H9 (cell line): ENCODE results near the gene LPP. TPM values are rescaled to one million over a fixed set of nuclear protein-coding genes. Genes with fewer than 3 reads are reported as not detected.
A peak's percentile ranks its signal among the peaks of the same experiment; 100 is the strongest.

Source experiments
- DNase-seq: peaks from one replicate; pipeline ENCODE4 v3.0.0-alpha.2; 2017
- H2AFZ ChIP-seq: one replicate; pipeline ENCODE4 v1.6.1; 2013; ENCODE audit warnings: mild to moderate bottlenecking, low read length, control low read depth, moderate library complexity
- H2AK5ac ChIP-seq: 2 replicates; pipeline ENCODE4 v1.6.1; 2013; ENCODE audit warnings: low read length, control low read depth, mixed read lengths; ENCODE audit not compliant: insufficient read length
- H2BK120ac ChIP-seq: one replicate; pipeline ENCODE4 v1.6.1; 2013; ENCODE audit warnings: low read depth, mild to moderate bottlenecking, low read length, control low read depth, inconsistent platforms; ENCODE audit not compliant: poor library complexity, severe bottlenecking
- H2BK12ac ChIP-seq: 2 replicates; pipeline ENCODE4 v1.6.1; 2013; ENCODE audit warnings: low read length, control low read depth, mixed read lengths, low read depth; ENCODE audit not compliant: insufficient read length
- H2BK15ac ChIP-seq: 2 replicates; pipeline ENCODE4 v1.6.1; 2013; ENCODE audit warnings: low read depth, low read length, control low read depth
- H2BK20ac ChIP-seq: one replicate; pipeline ENCODE4 v1.6.1; 2013; ENCODE audit warnings: low read depth, mild to moderate bottlenecking, low read length, control low read depth, inconsistent platforms; ENCODE audit not compliant: poor library complexity, severe bottlenecking
- H2BK5ac ChIP-seq: 2 replicates; pipeline ENCODE4 v1.6.1; 2013; ENCODE audit warnings: low read length, control low read depth, mixed read lengths; ENCODE audit not compliant: insufficient read length
- H3K14ac ChIP-seq: 2 replicates; pipeline ENCODE4 v1.6.1; 2013; ENCODE audit warnings: low read length, control low read depth; ENCODE audit not compliant: insufficient read depth
- H3K18ac ChIP-seq: 2 replicates; pipeline ENCODE4 v1.6.1; 2013; ENCODE audit warnings: low read depth, mild to moderate bottlenecking, mixed read lengths, low read length, control low read depth; ENCODE audit not compliant: insufficient read length
- H3K23ac ChIP-seq: 2 replicates; pipeline ENCODE4 v1.6.1; 2013; ENCODE audit warnings: low read length, control low read depth, mixed read lengths, low read depth; ENCODE audit not compliant: insufficient read length
- H3K23me2 ChIP-seq: 2 replicates; pipeline ENCODE4 v1.6.1; 2013; ENCODE audit warnings: low read depth, mild to moderate bottlenecking, mixed read lengths, low read length, control low read depth; ENCODE audit not compliant: insufficient read length, poor library complexity, severe bottlenecking
- H3K27ac ChIP-seq: 2 replicates; pipeline ENCODE4 v1.5.1; 2013; ENCODE audit warnings: low read length, control low read depth, mixed read lengths, low read depth; ENCODE audit not compliant: insufficient read length
- H3K27me3 ChIP-seq: 2 replicates; pipeline ENCODE4 v1.6.1; 2013; ENCODE audit warnings: low read length, control low read depth, inconsistent platforms; ENCODE audit not compliant: insufficient read depth
- H3K4ac ChIP-seq: 2 replicates; pipeline ENCODE4 v1.6.1; 2013; ENCODE audit warnings: low read depth, mild to moderate bottlenecking, control low read depth, inconsistent platforms, low read length, moderate library complexity
- H3K4me1 ChIP-seq: 2 replicates; pipeline ENCODE4 v1.6.1; 2013; ENCODE audit warnings: low read length, control low read depth, inconsistent platforms; ENCODE audit not compliant: insufficient read depth
- H3K4me2 ChIP-seq: 2 replicates; pipeline ENCODE4 v1.6.1; 2013; ENCODE audit warnings: low read length, control low read depth, mixed read lengths; ENCODE audit not compliant: insufficient read length, insufficient read depth
- H3K56ac ChIP-seq: 2 replicates; pipeline ENCODE4 v1.6.1; 2013; ENCODE audit warnings: low read depth, mild to moderate bottlenecking, mixed read lengths, low read length, control low read depth; ENCODE audit not compliant: insufficient read length
- H3K79me1 ChIP-seq: 2 replicates; pipeline ENCODE4 v1.6.1; 2013; ENCODE audit warnings: low read depth, mild to moderate bottlenecking, moderate library complexity, low read length, control low read depth, inconsistent platforms; ENCODE audit not compliant: insufficient read depth, poor library complexity, severe bottlenecking
- H3K79me2 ChIP-seq: 2 replicates; pipeline ENCODE4 v1.6.1; 2013; ENCODE audit warnings: low read length, control low read depth, inconsistent platforms; ENCODE audit not compliant: insufficient read depth
- H3K9ac ChIP-seq: 2 replicates; pipeline ENCODE4 v1.6.1; 2013; ENCODE audit warnings: low read length, control low read depth, mixed read lengths; ENCODE audit not compliant: insufficient read length; ENCODE audit errors: extremely low read depth
- H3K9me3 ChIP-seq: one replicate; pipeline ENCODE4 v1.6.1; 2013; ENCODE audit warnings: low read depth, low read length, inconsistent platforms; ENCODE audit not compliant: control insufficient read depth
- H3T11ph ChIP-seq: one replicate; pipeline ENCODE4 v1.6.1; 2013; ENCODE audit warnings: mild to moderate bottlenecking, low read length, control low read depth, inconsistent platforms
- H4K20me1 ChIP-seq: one replicate; pipeline ENCODE4 v1.6.1; 2013; ENCODE audit not compliant: control insufficient read depth, insufficient read length, insufficient read depth
- H4K5ac ChIP-seq: 2 replicates; pipeline ENCODE4 v1.6.1; 2013; ENCODE audit warnings: low read depth, mild to moderate bottlenecking, mixed read lengths, low read length, control low read depth; ENCODE audit not compliant: insufficient read length
- H4K8ac ChIP-seq: replicated peaks from 2 replicates; pipeline ENCODE4 v1.6.1; 2013; ENCODE audit warnings: low read length, control low read depth, mixed read lengths, low read depth; ENCODE audit not compliant: insufficient read length
- H4K91ac ChIP-seq: 2 replicates; pipeline ENCODE4 v1.6.1; 2013; ENCODE audit warnings: low read depth, mild to moderate bottlenecking, moderate library complexity, mixed read lengths, low read length, control low read depth; ENCODE audit not compliant: insufficient read length
- H3K27ac Mint-ChIP-seq, 3 experiments: 2 replicates in 2 of 3; 3 replicates in 1 of 3; pipeline ENCODE4 v1.8.0; 2020 to 2021; ENCODE audit warnings: mixed read lengths in 3 of 3, mild to moderate bottlenecking in 1 of 3, moderate library complexity in 1 of 3
- H3K27me3 Mint-ChIP-seq: 2 replicates; pipeline ENCODE4 v1.8.0; 2021; ENCODE audit warnings: low read depth, mild to moderate bottlenecking, moderate library complexity, mixed read lengths
- H3K36me3 Mint-ChIP-seq, 3 experiments: 2 replicates in 2 of 3; 3 replicates in 1 of 3; pipeline ENCODE4 v1.8.0; 2020 to 2021; ENCODE audit warnings: low read depth in 3 of 3, mixed read lengths in 3 of 3; ENCODE audit not compliant: insufficient read depth in 1 of 3
- H3K4me1 Mint-ChIP-seq, 2 experiments: 2 replicates each; pipeline ENCODE4 v1.8.0; 2020; ENCODE audit warnings: mixed read lengths in 2 of 2
- H3K4me3 Mint-ChIP-seq, 2 experiments: 2 replicates in 1 of 2; 3 replicates in 1 of 2; pipeline ENCODE4 v1.8.0; 2020 to 2021; ENCODE audit warnings: mild to moderate bottlenecking in 2 of 2, mixed read lengths in 2 of 2, moderate library complexity in 1 of 2
- H3K9me3 Mint-ChIP-seq, 2 experiments: 2 replicates in 1 of 2; 3 replicates in 1 of 2; pipeline ENCODE4 v1.8.0; 2020; ENCODE audit warnings: mild to moderate bottlenecking in 2 of 2, mixed read lengths in 2 of 2, moderate library complexity in 1 of 2
- CTCF ChIP-seq: fragments of 200-600 bp; sonication (generic); conservative IDR thresholded peaks from 3 replicates; pipeline ENCODE4 v1.8.0; 2021; ENCODE audit warnings: antibody characterized with exemption, mild to moderate bottlenecking
- WGBS: extraction: QIAGEN DNeasy Blood & Tissue Kit; methylation state at CpG from one replicate; pipeline ENCODE4 v1.1.7; 2013; ENCODE audit warnings: missing lambda C conversion rate, low lambda C conversion rate, mixed read lengths; ENCODE audit not compliant: insufficient read length; ENCODE audit errors: extremely low coverage; 5-methylcytosine and 5-hydroxymethylcytosine counted together
- total RNA-seq: library from RNA; stranded (reverse); gene quantifications from 2 replicates; pipeline ENCODE4 v1.2.1, GENCODE V29; 2021

LPP gene
- total RNA-seq, 1 experiment from 2014 or later = 64.6 TPM

GRCh38 chr3:188411750-188412149 is 257.8 kb downstream of the LPP start:
- no peak overlapping the region for H3K14ac ChIP-seq
- no peaks in the 10 kb centered on the region for H3K79me2 ChIP-seq
- H3K9ac ChIP-seq = no peak overlapping the region

More at GRCh38 chr3:188411750-188412149, 257.8 kb downstream of the LPP start:
- Histone ChIP-seq H3K56ac (no peak overlapping the region), H2BK120ac (no peak overlapping the region), H3K27ac (no peak overlapping the region), H2BK12ac (no peak overlapping the region), H3K9me3 (no peaks in the 10 kb centered on the region), H4K5ac (no peak overlapping the region), H3K4ac (no peak overlapping the region), H3K27me3 (no peaks in the 10 kb centered on the region), H3K79me1 (no peaks in the 10 kb centered on the region), H3K4me1 (no peaks in the 10 kb centered on the region), H3K4me2 (no peak overlapping the region), H3K18ac (no peak overlapping the region), H4K20me1 (no peaks in the 10 kb centered on the region), H2BK20ac (no peak overlapping the region), H3K23me2 (no peaks in the 10 kb centered on the region), H2BK5ac (no peak overlapping the region), H3T11ph (no peak overlapping the region), H2AFZ (no peak overlapping the region), H4K8ac (no peak overlapping the region), H2BK15ac (no peak overlapping the region), H4K91ac (no peak overlapping the region), H3K23ac (no peak overlapping the region), H2AK5ac (no peak overlapping the region)
- Mint-ChIP-seq H3K36me3 (peaks cover 0 to 3% (median 0%) of the 10 kb centered on the region in 3 experiments; a peak in 2 of 7 replicates), H3K27me3 (no peaks in the 10 kb centered on the region), H3K4me3 (no peak overlapping the region), H3K27ac (0 out of 7 replicates have a peak overlapping the region, but pooled peaks of 1 of the 3 experiments have one; percentile 9), H3K9me3 (no peaks in the 10 kb centered on the region), H3K4me1 (no peaks in the 10 kb centered on the region)
- no CpG with 5 or more reads among the region's 2 CpGs for WGBS
- no peak for DNase-seq
- TF ChIP-seq CTCF = no peak
